ENCODE results near the gene RUBCNL. TPM values are rescaled to one million over a fixed set of nuclear protein-coding genes. Genes with fewer than 3 reads are reported as not detected.

The RUBCNL gene
- total and polyA plus RNA-seq, 2 donors (not counting 3 experiments of a cell fraction or from before 2014, with no cell fraction given), result not detected

DNA sequence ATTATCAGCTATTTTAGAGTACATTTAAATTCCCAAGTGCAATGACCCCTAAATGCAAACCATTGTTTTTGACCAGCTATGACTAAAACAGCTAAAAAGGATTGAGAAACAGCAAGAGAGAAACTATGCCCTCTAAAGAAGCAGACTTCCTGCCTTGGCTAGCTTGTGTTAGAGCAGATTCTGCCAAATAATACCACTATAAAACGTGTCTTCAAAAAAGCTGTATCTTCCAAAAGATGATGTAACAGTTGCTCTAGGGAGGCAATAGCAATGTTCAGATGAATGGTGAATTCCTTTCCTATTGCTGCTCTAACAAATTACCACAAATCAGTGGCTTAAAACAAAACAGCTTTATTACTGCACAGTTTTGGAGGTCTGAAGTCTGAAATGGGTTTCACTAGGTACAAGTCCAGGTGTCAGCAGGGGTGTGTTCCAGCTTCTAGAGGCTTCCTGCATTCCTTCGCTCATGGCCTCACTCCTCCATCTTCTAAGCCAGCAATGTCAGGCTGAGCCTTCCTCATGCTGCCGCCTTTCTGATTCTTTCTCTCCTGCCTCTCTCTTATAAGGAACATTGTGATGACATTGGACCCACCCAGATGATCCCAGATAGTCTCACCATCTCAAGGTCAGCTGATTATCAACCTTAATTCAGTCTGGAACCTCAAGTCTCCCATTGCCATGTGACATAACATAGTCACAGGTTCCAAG lies 90.8 kb downstream of the RUBCNL start:
- H3K4me1 ChIP-seq (ENCODE audit: control insufficient read depth, extremely low read depth, insufficient read depth, low read length), result peaks cover 29% of the 10 kb centered on the region
- no peaks in the 10 kb centered on the region for H3K79me2 ChIP-seq (ENCODE audit: control insufficient read depth, insufficient read depth, low read length)
- FAIRE-seq, result peak; percentile 92
- dilution Hi-C loops (cut with MboI; ENCODE audit: extremely low pct_ligation_motif_present, low sequenced_read_pairs) (no loop called here), intact Hi-C loops (cut with micrococcal nuclease) (loop anchor here (2.0 to 5.0 kb wide), 2 partner anchors 15 to 169 kb away; no protein-coding TSS in a partner anchor)
- no peaks in the 10 kb centered on the region for H3K9me1 ChIP-seq (replicated peaks; ENCODE audit: control insufficient read depth, extremely low read depth, insufficient read depth, low read length)
- H3K4me2 ChIP-seq (ENCODE audit: insufficient read depth, low read length), result peak overlapping the region; percentile 85
- H3K9ac ChIP-seq (replicated peaks; ENCODE audit: extremely low read depth, insufficient read depth, low read length), result no peak overlapping the region
- H3K27me3 ChIP-seq (ENCODE audit: control insufficient read depth in 2 of 2, insufficient read depth in 2 of 2, low read length in 2 of 2), result no peaks in the 10 kb centered on the region
- no peaks in the 10 kb centered on the region for H4K20me1 ChIP-seq (replicated peaks; ENCODE audit: control insufficient read depth, extremely low read depth, insufficient read depth, low read length)
- no peak overlapping the region for H3K4me3 ChIP-seq (replicated peaks in 1 of 3; ENCODE audit: insufficient read depth in 1 of 3, low read depth in 1 of 3, low read length in 3 of 3)
- peak overlapping the region; percentile 29 for H3K27ac ChIP-seq (ENCODE audit: insufficient read depth, low read depth, low read length)
- H3K9me3 ChIP-seq (replicated peaks; ENCODE audit: control insufficient read depth, insufficient read depth, low read length), result no peaks in the 10 kb centered on the region
- CTCF ChIA-PET, result interaction anchor here (0.7 to 2.1 kb wide), 10 partner anchors 10 to 489 kb away, joined by 3 to 11 read pairs (median 4); no protein-coding TSS in a partner anchor
- peak; percentile 73 for DNase-seq (ENCODE audit: low read depth, low spot score)
- POLR2A ChIA-PET, result no interaction called here
- no peaks in the 10 kb centered on the region for H3K36me3 ChIP-seq (ENCODE audit: control insufficient read depth in 2 of 2, extremely low read depth in 1 of 2, insufficient read depth in 2 of 2, low read length in 2 of 2)
- TF ChIP-seq JUN (IDR thresholded peaks at IDR 0.05; ENCODE audit: borderline replicate concordance, insufficient read depth, insufficient read length, low read depth) (peak; percentile 15), EZH2 (IDR thresholded peaks at IDR 0.05; ENCODE audit: borderline replicate concordance, low read depth, low read length, severe bottlenecking) (no peak), FOS (IDR thresholded peaks at IDR 0.05; ENCODE audit: borderline replicate concordance, insufficient read depth, low read length) (no peak), MYC (IDR thresholded peaks at IDR 0.05; ENCODE audit: low read depth, low read length) (no peak), POLR2A (IDR thresholded peaks at IDR 0.05; ENCODE audit: low read depth, low read length) (no peak), GATA2 (IDR thresholded peaks at IDR 0.05; ENCODE audit: insufficient read depth, insufficient read length, low read depth, low read length) (no peak)
- TF ChIP-seq, protein P1, sequence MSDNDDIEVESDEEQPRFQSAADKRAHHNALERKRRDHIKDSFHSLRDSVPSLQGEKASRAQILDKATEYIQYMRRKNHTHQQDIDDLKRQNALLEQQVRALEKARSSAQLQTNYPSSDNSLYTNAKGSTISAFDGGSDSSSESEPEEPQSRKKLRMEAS (IDR thresholded peaks at IDR 0.05; ENCODE audit: insufficient read depth, insufficient read length), result no peak
- TF ChIP-seq, protein P2, sequence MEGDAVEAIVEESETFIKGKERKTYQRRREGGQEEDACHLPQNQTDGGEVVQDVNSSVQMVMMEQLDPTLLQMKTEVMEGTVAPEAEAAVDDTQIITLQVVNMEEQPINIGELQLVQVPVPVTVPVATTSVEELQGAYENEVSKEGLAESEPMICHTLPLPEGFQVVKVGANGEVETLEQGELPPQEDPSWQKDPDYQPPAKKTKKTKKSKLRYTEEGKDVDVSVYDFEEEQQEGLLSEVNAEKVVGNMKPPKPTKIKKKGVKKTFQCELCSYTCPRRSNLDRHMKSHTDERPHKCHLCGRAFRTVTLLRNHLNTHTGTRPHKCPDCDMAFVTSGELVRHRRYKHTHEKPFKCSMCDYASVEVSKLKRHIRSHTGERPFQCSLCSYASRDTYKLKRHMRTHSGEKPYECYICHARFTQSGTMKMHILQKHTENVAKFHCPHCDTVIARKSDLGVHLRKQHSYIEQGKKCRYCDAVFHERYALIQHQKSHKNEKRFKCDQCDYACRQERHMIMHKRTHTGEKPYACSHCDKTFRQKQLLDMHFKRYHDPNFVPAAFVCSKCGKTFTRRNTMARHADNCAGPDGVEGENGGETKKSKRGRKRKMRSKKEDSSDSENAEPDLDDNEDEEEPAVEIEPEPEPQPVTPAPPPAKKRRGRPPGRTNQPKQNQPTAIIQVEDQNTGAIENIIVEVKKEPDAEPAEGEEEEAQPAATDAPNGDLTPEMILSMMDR (IDR thresholded peaks at IDR 0.05; ENCODE audit: extremely low read depth in 1 of 2, insufficient read depth in 1 of 2, low read depth in 1 of 2, low read length in 2 of 2), result no peak
- no TSS peak for BruUV-seq (replicated peaks)
- no peak overlapping the region for H2AFZ ChIP-seq (ENCODE audit: low read depth, low read length)
